GM19467 (cell line): ENCODE results near the gene DEPDC5.
A peak's percentile ranks its signal among the peaks of the same experiment; 100 is the strongest.

Experiments used
- ATAC-seq: cut with Tn5 transposase; IDR thresholded peaks from one replicate; pipeline ENCODE4 v1.9.1; 2021; ENCODE audit warnings: mild to moderate bottlenecking, moderate library complexity; ENCODE audit not compliant: unreplicated experiment

DEPDC5 gene

DNA sequence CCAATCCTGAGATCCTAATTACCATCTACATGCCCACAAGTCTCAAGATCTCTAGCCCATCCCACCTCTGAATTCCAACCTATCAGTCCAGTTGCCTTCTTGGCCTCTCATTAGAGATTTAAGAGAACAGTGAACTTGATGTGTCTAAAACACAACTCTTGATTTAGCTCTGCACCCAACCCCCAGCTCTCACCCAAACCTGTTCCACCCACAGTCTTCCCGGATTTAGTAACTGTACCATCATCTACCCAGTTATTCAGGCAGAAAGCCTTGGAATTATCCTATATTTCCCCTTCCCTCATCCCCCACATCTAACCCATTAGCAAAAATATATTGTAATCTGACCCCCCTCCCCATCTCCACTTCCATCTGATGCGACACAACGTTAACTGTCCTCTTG lies 166.5 kb downstream of the DEPDC5 start:
- ATAC-seq, result no peak

DNA sequence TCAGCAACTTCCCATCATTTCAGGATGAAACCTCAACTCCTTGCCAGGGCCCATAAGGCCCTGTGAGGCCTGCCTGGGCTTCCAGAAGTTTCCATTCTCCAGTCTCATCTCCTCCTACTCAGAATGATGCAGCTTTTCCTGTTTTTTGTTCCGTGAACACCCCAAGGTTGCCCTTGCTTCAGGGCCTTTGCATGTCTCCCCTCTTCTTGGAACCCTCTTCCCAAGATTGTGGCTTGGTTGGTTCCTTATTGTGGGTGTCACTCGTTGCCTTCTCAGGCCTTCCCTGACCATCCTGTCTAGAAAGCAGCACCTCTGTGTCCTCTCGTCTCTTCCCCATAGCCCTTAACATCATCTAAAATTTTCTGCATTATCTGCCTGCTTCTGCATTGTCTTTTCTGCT lies 167.3 kb downstream of the DEPDC5 start:
- ATAC-seq, result no peak

DNA sequence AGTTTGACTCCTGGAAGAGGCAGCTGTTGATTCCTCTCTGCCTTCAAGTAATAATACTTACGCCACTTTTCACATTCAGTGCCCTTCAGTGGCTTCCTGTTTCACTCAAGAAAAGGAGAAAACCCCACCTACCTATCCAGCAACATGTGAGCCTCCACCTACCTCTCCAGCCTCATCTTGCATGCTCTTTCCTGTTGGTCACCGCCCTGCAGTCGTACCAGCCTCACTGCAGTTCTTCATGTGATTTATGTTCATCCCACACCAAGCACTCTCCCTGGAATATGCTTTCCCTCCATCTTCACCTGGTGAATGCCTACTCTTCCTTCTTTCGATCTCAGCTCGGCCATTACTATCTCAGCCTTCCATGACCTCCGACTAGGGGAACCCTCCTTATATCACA lies 168.7 kb downstream of the DEPDC5 start:
- no peak for ATAC-seq

DNA sequence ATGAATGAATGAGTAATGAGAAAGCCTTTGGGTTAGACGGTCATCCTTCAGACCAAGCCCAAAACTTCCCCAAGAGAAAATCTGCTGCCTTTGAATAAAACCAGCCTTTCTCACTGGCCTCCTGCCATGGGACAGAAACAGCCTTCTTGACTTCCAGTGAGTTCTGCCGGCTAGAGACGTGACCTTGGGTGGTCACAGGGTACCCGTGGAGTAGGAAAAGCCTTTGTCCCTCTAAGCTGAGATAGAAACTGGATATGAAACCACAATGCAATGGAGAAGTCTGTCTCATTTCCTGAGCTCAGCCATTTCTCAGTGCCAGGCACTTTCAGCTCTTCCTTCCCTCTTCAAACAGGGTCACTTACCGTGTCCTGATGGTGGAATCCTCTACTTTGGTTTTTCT lies 169.3 kb downstream of the DEPDC5 start:
- no peak for ATAC-seq

DNA sequence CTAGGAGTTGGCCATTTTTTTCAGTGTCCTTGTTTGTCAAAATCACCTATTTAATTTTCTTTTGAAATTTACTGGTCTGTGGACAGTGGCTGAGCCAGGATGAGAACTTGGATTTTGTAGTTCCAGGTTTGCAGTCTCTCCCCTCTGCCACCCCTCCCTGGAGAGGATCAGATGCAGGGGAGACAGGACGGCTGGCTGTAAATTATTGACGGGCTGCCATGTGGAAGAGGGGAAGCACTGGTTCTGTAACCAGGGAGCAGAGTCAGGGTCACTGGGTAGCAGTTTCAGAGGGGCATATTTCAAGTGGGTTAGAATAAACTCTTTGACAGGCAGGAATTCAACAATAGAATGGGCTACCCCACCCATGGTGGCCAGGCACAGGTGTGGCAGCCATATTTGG lies 169.9 kb downstream of the DEPDC5 start:
- ATAC-seq, result no peak

DNA sequence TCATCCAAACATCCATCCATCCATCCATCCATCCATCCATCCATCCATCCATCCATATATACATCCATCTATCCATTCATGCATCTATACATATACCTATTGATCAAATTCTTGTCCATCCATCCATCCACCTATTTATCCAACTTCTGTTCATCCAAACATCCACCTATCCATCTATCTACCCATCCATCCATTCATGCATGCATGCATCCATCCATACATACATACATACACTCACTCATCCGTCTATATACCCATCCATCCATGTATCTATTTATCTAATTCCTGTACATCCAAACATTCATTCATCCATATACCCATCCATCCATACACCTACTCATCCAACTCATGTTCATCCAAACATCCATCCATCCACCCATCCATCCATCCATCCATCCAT lies 171.2 kb downstream of the DEPDC5 start:
- no peak for ATAC-seq

DNA sequence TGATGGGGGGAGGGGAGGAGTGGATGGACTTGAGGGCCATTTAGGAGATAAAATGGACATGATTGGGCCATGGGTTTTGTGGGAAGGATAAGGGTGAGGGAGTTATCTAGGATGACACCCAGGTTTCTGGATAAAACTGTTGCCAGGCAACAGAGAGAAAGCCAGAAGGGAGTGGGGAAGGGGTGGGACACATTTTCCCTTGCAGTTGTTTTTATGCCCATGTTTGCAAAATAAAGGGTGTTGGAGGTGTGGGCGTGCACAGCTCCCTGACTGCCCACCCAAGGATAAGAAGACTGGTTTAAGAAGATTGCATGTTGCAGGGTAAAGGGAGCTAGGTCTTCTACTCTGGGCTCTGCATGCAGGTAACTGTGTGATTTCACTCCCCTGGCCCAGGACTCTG lies 172.2 kb downstream of the DEPDC5 start:
- no peak for ATAC-seq

DNA sequence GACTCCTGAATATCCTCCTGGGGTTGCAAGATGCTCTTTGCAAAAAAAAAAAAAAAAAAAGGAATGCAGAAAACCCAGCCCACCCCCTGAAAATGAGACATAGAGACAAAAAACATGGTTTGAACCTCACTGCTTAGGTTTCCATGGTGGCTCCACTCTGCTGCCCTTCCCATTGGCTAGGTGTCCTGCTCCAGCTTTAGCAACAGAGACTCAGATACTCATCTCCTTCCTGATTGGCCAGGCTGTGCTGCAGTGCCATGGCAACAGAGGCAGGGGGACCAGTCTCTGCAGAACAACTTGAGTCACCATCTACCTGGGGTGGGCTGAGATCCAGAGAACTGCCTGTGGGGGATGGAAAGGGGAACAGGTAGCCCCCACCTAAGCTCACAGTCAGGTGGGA lies 173.2 kb downstream of the DEPDC5 start:
- ATAC-seq, result no peak

DNA sequence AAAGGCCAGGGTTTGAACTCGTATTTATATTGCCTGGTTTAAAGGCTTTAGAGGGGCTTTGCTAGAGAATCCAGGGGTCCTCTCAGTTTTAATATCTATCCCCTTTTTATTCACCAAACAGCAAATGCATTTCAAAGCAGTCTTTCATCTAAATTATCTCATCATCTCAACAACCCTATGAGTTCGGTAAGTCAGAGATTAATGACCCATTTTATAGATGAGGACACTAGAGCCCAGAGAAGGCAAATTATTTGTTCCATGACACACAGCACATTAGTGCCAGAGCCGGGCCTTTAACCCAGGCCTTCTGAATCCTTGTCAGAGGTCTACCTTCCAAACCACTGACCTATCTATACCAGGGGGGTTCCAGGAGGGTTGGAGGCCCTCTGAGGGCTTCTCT lies 173.7 kb downstream of the DEPDC5 start:
- ATAC-seq, result no peak

DNA sequence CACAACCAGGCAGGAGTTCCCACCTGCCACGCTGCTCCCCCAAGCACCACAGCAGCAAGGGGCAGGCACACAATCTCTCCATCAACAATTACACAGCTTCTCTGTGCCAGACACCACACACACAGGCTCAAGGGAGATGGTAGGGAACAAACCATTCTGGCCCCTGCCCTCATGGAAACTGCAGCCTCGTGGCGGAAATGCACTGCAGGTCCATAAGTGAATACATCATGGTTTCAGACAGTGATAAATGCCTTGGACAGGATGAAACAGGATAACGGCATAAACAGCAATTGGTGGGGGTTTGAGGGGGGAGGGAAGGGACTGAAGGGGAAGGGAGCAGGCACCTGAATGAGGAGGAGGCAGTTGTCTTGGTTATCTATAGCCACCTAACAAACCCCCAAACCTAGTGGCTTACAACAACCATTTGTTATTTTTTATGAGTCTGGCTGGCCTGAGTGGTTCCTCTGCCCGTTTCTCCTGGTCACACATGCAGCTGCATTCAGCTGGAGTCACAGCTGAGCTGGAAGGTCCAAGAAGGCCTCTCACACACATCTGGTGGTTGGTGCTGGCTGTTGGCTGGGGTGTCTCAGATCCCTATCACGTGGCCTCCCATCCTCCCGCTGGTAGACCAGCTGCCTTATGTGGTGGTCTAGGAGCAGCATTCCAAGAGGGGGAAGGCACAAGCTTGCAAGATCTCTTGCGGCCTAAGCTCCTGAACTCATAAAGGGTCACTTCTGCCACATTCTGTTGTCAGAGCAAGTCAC lies 175.5 kb downstream of the DEPDC5 start:
- no peak for ATAC-seq

DNA sequence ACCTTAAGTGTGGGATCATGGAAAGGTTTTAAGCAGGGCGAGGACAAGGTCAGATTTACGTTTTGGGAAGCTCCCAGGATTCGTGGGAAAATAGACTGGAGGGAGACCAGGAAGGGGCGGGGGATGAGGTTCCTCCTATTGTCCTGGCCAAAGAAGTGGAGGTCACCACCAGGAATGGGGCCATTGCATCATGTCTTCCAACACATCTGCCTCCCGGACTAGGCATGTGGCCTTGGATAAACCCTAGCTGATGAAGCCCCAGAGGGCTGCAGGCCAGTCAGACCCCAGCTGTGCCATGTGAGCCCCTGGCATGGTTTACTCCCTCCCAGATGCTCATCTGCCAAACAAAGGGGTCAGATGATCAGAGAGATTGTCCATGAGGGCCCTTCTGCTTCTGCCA lies 179.0 kb downstream of the DEPDC5 start:
- no peak for ATAC-seq

DNA sequence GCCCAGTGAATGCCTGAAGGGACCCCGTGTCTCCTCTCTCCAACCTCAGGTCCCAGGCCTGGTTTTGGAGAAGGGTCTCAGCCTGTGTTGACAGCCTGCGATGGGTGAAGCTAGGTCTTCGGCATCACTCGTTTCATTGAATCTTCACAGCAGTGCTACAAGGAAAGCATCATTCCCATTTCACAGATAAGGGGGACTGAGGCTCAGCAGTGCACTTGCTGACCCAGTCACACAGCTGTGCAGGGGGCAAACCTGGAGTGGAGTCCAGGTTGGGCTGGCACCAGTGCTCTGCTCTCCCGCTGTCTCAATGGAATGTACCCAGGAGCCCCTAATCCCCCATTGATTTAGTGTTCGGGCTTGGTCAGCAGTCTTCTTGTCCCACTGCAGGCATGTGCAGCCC lies 179.6 kb downstream of the DEPDC5 start:
- no peak for ATAC-seq

DNA sequence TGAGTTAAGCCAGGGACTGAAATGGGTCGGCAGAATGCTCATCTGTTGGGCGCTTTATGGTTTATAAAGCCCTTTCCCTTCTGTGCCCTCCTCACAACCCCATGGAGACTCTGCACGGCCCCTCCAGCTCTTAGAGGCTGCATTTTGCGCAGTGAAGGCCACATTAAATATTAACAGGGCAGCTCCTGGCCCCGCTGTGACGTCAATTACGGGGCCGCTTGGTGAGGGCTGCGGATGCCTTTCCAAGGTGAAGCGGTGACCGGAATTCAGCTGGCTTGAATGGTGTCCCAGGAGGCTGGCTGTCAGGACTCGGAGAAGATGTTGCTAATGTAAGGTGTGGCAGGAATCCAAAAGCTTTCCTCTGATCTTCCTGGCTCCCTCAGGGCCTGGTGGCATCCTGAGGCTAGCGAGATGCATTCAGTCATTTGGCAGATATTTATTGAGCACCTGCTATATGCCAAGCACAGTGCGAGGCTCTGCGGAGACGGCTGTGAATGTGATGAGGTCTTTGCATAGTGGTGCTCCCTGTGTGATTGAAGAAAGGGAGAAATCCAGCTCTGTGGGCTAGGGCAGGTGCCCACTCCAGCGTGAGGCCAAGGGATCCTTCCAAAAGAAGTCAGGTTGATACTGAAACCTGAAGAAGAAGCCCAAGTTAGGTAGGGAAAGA lies 180.1 kb downstream of the DEPDC5 start:
- no peak for ATAC-seq

DNA sequence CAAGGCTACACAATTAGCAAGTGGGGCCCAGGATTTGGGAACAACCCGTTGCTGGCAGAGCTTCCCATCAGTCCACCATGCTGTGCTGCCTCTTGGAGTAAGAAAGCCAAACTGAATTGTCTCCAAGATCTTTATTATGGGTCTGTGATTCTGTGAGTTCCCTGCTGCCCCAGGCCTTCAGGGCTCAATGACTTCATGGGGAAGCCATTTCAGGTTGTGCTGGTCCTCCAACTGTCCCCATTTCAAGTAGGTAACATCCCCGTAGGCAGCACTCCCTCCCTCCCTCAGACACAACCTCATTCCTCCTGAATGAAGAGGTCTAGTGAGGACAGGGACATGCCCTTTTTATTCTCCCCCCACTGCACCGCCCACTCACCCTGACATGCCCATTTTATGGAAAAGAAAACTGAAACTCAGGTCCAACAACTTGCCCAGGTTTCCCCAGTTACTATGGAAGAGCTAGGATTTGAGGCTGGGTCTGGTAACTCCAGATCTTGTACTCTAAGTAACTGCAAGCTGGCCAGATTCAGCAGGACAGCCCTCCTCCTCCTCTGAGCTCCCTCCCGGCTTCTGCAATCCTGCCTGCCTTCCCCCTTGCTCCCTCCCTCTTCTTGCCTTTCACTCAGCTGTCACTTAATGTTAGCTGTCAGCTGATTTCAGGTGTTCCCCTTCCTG lies 182.3 kb downstream of the DEPDC5 start:
- ATAC-seq, result no peak

DNA sequence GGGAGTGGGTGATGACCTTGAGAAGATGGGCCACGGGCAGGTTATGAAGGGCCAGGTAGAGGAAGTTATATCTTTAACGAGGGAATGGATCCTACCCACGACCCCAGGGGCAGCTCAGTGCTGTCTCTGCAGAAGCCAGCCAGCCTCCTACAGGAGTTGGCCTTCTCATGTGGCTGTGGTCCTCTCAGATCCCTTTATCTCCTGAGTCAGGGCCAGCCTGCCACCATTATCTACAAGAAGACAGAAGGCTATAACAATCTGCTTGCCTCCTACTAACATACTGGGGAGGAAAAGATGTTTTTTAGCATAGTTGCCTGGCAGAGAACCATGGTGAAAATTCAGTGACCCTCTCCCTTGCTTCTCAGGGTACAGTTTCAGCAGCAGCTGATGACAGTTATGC lies 183.5 kb downstream of the DEPDC5 start:
- no peak for ATAC-seq

DNA sequence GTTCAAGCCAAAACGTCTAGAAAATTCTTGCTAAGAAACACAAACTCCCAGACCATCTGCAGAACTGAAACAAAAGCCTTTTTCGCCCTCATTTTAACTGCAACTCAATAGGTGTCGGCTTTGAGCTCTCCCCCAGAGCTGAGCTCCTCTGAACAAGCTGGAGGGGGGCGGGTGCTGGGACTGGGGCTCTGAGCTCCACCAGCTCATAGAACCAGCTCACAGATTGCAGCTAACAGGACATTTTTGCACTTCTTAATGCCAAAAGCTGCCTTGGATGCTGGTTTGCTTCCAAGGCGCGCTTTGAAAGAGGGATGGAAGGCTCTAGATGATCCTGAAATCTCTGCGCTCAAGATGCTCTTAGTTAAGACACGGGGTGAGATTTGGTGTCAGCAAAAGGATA lies 184.5 kb downstream of the DEPDC5 start:
- no peak for ATAC-seq

DNA sequence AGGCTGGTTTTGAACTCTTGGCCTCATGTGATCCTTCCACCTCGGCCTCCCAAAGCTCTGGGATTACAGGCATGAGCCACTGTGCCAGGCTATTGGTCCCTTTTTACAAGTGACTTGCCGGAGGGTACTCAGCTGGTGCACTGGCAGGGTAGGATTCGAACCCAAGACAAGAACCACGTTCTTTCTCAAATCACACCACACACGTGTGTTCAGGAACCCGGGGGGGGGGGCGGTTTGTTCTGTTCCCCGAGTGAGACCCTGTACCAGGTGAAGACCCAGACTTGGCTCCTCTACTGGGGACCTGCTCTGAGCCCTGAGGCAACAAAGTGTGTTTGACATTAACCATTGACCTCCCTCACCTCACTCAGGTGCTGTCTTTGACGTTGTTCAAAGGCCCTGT lies 186.7 kb downstream of the DEPDC5 start:
- no peak for ATAC-seq

DNA sequence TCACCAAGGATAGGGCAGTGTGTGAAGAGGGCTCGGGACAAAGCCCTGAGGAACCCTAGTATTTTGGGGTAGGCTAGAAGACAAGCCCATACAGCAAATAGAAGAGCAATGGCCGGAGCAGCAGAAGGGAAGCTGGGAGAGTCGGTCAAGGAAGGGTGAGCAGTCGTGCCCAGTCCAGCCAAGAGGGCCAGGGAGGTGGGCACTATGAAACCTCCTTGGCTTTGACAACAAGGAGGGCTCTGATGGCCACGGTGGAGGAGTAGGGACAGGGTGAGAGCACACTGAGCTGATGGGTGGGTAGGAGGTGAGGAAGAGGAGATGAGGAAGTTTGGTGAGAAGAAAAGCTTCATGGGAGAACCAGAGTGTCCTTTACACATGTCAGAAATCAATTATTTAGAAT lies 188.3 kb downstream of the DEPDC5 start:
- ATAC-seq, result no peak

DNA sequence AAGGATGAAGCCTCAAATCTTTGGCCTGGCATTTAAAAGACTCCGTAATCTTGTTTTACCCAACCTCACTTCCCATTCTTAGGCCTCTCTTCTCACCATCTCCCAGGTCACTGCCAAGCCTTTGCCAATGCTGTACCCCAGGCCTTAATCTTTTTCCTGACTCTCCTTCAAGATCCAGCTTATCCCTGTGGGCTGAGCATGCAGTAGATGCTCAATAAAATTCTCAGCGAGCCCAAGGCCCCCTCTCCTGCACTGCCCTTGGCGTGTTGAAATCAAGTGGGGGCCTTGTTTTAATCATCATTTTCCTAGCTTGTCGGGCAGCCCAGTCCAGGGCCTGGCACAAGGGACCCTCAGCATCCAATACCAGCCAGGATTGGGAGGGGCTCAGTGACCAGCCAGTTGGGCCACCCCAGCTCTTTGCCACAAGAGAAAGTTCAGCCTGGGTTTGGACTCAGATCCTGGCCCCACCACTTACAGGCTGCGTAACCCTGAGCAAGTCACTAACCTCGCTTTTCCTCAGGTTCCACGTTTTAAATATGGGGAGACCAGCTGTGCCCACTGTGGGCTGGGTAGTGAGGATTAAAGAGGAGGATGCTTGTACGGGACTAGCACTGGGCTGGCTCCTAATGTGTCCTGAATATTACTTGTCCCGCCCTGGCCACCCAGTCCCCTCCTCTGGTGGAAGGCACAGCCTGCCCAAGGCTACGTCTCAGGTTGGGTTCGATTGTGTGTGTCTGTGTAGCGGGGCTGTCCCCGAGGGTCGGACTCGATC lies 189.6 kb downstream of the DEPDC5 start:
- no peak for ATAC-seq

DNA sequence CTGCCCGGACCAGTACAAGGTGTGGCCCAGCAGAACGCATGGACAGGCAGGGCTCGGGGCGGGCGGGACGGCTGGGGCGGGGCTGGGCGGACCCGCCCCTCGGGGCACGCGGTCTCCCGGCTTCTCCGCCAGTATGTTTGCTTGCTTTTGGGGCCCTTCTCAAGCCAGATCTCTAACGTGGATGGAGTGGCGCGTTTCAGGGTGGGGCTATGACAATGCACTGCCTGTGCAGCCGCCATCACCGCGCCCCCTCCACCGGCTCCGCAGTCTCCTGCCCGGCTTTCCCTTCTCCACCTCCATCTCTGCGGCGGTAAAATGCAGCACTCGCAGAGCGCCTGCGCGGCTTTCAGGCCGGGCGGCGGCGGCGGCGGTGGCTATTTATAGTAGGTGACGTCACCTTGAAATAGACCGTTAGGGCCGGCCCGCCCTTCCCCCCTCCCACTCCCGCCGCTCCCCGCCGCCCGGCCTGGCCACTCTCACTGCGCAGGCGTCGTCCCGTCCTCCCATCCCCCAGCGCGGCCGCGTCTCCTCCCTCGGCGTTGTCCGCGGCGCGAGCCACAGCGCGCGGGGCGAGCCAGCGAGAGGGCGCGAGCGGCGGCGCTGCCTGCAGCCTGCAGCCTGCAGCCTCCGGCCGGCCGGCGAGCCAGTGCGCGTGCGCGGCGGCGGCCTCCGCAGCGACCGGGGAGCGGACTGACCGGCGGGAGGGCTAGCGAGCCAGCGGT lies 190.3 kb downstream of the DEPDC5 start, which contains the start of gene YWHAH:
Gene YWHAH, plus strand, starts transcription at position 558 of the 722 bp plus-strand sequence. CDS start 199 bp downstream, outside the sequence.
- ATAC-seq, result peak; percentile 58
